NT2/D1 (cell line): ENCODE data around the gene CYP26C1.

Experiments
- DNase-seq: peaks from one replicate; pipeline ENCODE4 v3.0.0-alpha.2; 2011; ENCODE audit warnings: low read depth, low spot score
- H3K27me3 ChIP-seq: 2 replicates; pipeline ENCODE4 v1.6.0; 2011; ENCODE audit warnings: mild to moderate bottlenecking; ENCODE audit not compliant: insufficient read length, insufficient read depth
- H3K36me3 ChIP-seq: 2 replicates; pipeline ENCODE4 v1.6.1; 2011; ENCODE audit warnings: mild to moderate bottlenecking, low read length, mixed read lengths; ENCODE audit not compliant: insufficient read depth, insufficient read length
- H3K4me1 ChIP-seq: 2 replicates; pipeline ENCODE4 v1.5.1; 2011; ENCODE audit not compliant: insufficient read depth, insufficient read length
- H3K4me3 ChIP-seq: 2 replicates; pipeline ENCODE4 v1.5.1; 2011; ENCODE audit warnings: low read depth; ENCODE audit not compliant: insufficient read length
- H3K9ac ChIP-seq: 2 replicates; pipeline ENCODE4 v1.6.0; 2011; ENCODE audit warnings: low read depth; ENCODE audit not compliant: insufficient read length
- H3K9me3 ChIP-seq: 2 replicates; pipeline ENCODE4 v1.5.1; 2011; ENCODE audit warnings: mild to moderate bottlenecking, low read length; ENCODE audit not compliant: insufficient read depth
- SUZ12 ChIP-seq: IDR thresholded peaks from 2 replicates; pipeline ENCODE4 v1.6.1; 2011; ENCODE audit not compliant: insufficient read length, insufficient read depth; ENCODE audit errors: extremely low read depth
- YY1 ChIP-seq: IDR thresholded peaks from 2 replicates; pipeline ENCODE4 v1.6.1; 2011; ENCODE audit not compliant: insufficient read length, insufficient read depth
- ZNF274 ChIP-seq: IDR thresholded peaks from 2 replicates; pipeline ENCODE4 v1.6.1; 2011; ENCODE audit warnings: mild to moderate bottlenecking, low read depth, low read length

The CYP26C1 gene

GRCh38 chr10:93060887-93061593 lies 442 bp downstream of the CYP26C1 start:
- Histone ChIP-seq H3K27me3 (peaks cover 75% of the 10 kb centered on the region), H3K9me3 (no peaks in the 10 kb centered on the region), H3K4me1 (no peaks in the 10 kb centered on the region)

GRCh38 chr10:93061594-93062513 lies 1.3 kb downstream of the CYP26C1 start:
- Histone ChIP-seq H3K36me3 (no peaks in the 10 kb centered on the region), H3K9ac (no peak overlapping the region), H3K4me1 (no peaks in the 10 kb centered on the region), H3K4me3 (no peak overlapping the region), H3K27me3 (peaks cover 84% of the 10 kb centered on the region), H3K9me3 (no peaks in the 10 kb centered on the region)
- TF ChIP-seq ZNF274, result no peak
- no peak for TF ChIP-seq YY1
- TF ChIP-seq SUZ12, result no peak
- DNase-seq, result no peak

More at GRCh38 chr10:93060887-93061593, 442 bp downstream of the CYP26C1 start:
- H3K9ac ChIP-seq, result no peak overlapping the region
- no peaks in the 10 kb centered on the region for H3K36me3 ChIP-seq
- H3K4me3 ChIP-seq, result no peak overlapping the region
- TF ChIP-seq YY1 (no peak), SUZ12 (no peak), ZNF274 (no peak)
- DNase-seq, result no peak

GRCh38 chr10:93062514-93063143 lies 2.0 kb downstream of the CYP26C1 start:
- Histone ChIP-seq H3K9ac (peak overlapping the region; percentile 56), H3K27me3 (peaks cover 91% of the 10 kb centered on the region), H3K4me3 (peak overlapping the region; percentile 43), H3K4me1 (peaks cover 2% of the 10 kb centered on the region), H3K9me3 (no peaks in the 10 kb centered on the region), H3K36me3 (no peaks in the 10 kb centered on the region)
- DNase-seq, result no peak
- TF ChIP-seq ZNF274 (no peak), YY1 (no peak), SUZ12 (peak; percentile 38)

- H3K9me3 ChIP-seq, result no peaks in the 10 kb centered on the region
- H3K4me3 ChIP-seq, result peak overlapping the region; percentile 43
- DNase-seq, result no peak
- H3K36me3 ChIP-seq, result no peaks in the 10 kb centered on the region
- peaks cover 99% of the 10 kb centered on the region for H3K27me3 ChIP-seq
- H3K9ac ChIP-seq, result peak overlapping the region; percentile 56
- TF ChIP-seq SUZ12, result no peak
- TF ChIP-seq YY1, result no peak
- no peak for TF ChIP-seq ZNF274
- peaks cover 2% of the 10 kb centered on the region for H3K4me1 ChIP-seq
Measured at GRCh38 chr10:93063144-93063976, 2.8 kb downstream of the CYP26C1 start.

GRCh38 chr10:93063977-93064660 lies 3.5 kb downstream of the CYP26C1 start:
- Histone ChIP-seq H3K27me3 (peaks cover 100% of the 10 kb centered on the region), H3K9ac (no peak overlapping the region), H3K4me3 (no peak overlapping the region), H3K9me3 (no peaks in the 10 kb centered on the region), H3K4me1 (peaks cover 2% of the 10 kb centered on the region), H3K36me3 (no peaks in the 10 kb centered on the region)
- DNase-seq, result no peak
- TF ChIP-seq SUZ12, result no peak
- no peak for TF ChIP-seq ZNF274
- TF ChIP-seq YY1, result no peak

- no peaks in the 10 kb centered on the region for H3K9me3 ChIP-seq
- H3K4me3 ChIP-seq, result no peak overlapping the region
- no peak overlapping the region for H3K9ac ChIP-seq
- DNase-seq, result no peak
- no peak for TF ChIP-seq ZNF274
- no peak for TF ChIP-seq SUZ12
- TF ChIP-seq YY1, result no peak
- H3K4me1 ChIP-seq, result peaks cover 2% of the 10 kb centered on the region
- no peaks in the 10 kb centered on the region for H3K36me3 ChIP-seq
- peaks cover 100% of the 10 kb centered on the region for H3K27me3 ChIP-seq
Measured at GRCh38 chr10:93064874-93065660, 4.5 kb downstream of the CYP26C1 start.
